ENCODE data around the gene PRKCE.

PRKCE gene

GRCh38 chr2:45979065-45979464 is 327.6 kb downstream of the PRKCE start:
- DNase-seq, result no peak

GRCh38 chr2:45980161-45980865 is 328.8 kb downstream of the PRKCE start:
- no peak for DNase-seq

- DNase-seq, result no peak
Observed at GRCh38 chr2:45981384-45981930, 330.0 kb downstream of the PRKCE start.

GRCh38 chr2:45982096-45982495 is 330.6 kb downstream of the PRKCE start:
- DNase-seq, result no peak

GRCh38 chr2:45983213-45983612 is 331.7 kb downstream of the PRKCE start:
- no peak for DNase-seq

GRCh38 chr2:45984366-45984765 is 332.9 kb downstream of the PRKCE start:
- no peak for DNase-seq

GRCh38 chr2:45984896-45985473 is 333.5 kb downstream of the PRKCE start:
- DNase-seq, result no peak

GRCh38 chr2:45986509-45986908 is 335.0 kb downstream of the PRKCE start:
- DNase-seq, result no peak

GRCh38 chr2:45987856-45988255 is 336.4 kb downstream of the PRKCE start:
- no peak for DNase-seq

- DNase-seq, result peak in 1 of 2 experiments; percentile 20
Observed at GRCh38 chr2:45988879-45989278, 337.4 kb downstream of the PRKCE start.

GRCh38 chr2:45990131-45990530 is 338.7 kb downstream of the PRKCE start:
- DNase-seq, result no peak

- DNase-seq, result peak; percentile 12 to 34
Observed at GRCh38 chr2:45992021-45992740, 340.7 kb downstream of the PRKCE start.

GRCh38 chr2:45992741-45993475 is 341.4 kb downstream of the PRKCE start:
- DNase-seq, result no peak

GRCh38 chr2:45993476-45993991 is 342.1 kb downstream of the PRKCE start:
- peak; percentile 43 to 49 for DNase-seq

- DNase-seq, result no peak
Observed at GRCh38 chr2:45994060-45994459, 342.6 kb downstream of the PRKCE start.

GRCh38 chr2:46000660-46001059 is 349.2 kb downstream of the PRKCE start:
- no peak for DNase-seq

- DNase-seq, result no peak
Observed at GRCh38 chr2:46001290-46001689, 349.8 kb downstream of the PRKCE start.

- DNase-seq, result no peak
Observed at GRCh38 chr2:46001741-46002506, 350.4 kb downstream of the PRKCE start.

GRCh38 chr2:46002507-46002883 is 351.0 kb downstream of the PRKCE start:
- peak; percentile 41 to 69 for DNase-seq

GRCh38 chr2:46002947-46003346 is 351.5 kb downstream of the PRKCE start:
- DNase-seq, result no peak

- no peak for DNase-seq
Observed at GRCh38 chr2:46003903-46004473, 352.5 kb downstream of the PRKCE start.
